Upper lobe of left lung (tissue), 4 donors: ENCODE data around the gene MRPL42.

Experiments
- CTCF ChIP-seq, 6 experiments: fragments of 450-650 bp in 4 of 6; fragments of 200-600 bp in 2 of 6; sonication (generic) in 2 of 6; IDR thresholded peaks; one replicate each; pipeline ENCODE4 v1.5.1; 2016 to 2019; ENCODE audit warnings: antibody characterized with exemption in 6 of 6
- EP300 ChIP-seq, 4 donors: sonication (generic); formaldehyde crosslinking; IDR thresholded peaks; one replicate each; pipeline ENCODE4 v1.5.1; 2017; ENCODE audit warnings: antibody characterized with exemption in 4 of 4, control low read depth in 2 of 4
- POLR2A ChIP-seq, 4 donors: fragments of 450-650 bp; IDR thresholded peaks; one replicate each; pipeline ENCODE4 v1.5.1; 2016 to 2017; ENCODE audit warnings: antibody characterized with exemption in 4 of 4, mild to moderate bottlenecking in 2 of 4
- POLR2AphosphoS5 ChIP-seq, 2 donors: sonication (generic); formaldehyde crosslinking; IDR thresholded peaks; one replicate each; pipeline ENCODE4 v1.5.1; 2017; ENCODE audit warnings: antibody characterized with exemption in 2 of 2

DNA sequence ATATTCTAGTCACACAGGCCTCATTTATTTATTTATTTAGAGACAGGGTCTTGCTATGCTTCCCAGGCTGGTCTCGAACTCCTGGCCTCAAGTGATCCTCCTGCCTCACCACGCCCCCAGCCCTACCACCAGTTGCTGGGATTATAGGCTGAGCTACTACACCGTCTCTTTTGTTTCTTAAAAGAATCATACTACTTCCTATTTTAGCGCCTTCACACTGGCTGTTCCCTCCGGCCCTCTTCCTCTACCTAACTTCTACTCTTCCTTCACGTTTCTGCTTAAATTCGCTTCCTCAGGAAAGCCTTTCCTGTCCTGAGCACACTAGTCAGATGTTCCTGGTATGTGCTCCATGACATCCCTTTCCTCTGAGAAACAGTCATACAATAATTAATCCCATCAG is 6.4 kb upstream of the MRPL42 start:
- no peak for TF ChIP-seq CTCF (IDR thresholded peaks at IDR 0.05)
- no peak for TF ChIP-seq EP300 (IDR thresholded peaks at IDR 0.05)
- TF ChIP-seq POLR2A (IDR thresholded peaks at IDR 0.05): no peak
- no peak for TF ChIP-seq POLR2AphosphoS5 (IDR thresholded peaks at IDR 0.05)
